OCI-LY7 (cell line): Measurements from ENCODE around the gene FAM3D.

Source experiments
- CTCF ChIP-seq: fragments of 200-600 bp; sonication (generic); conservative IDR thresholded peaks from 2 replicates; pipeline ENCODE4 v1.5.1; 2014; ENCODE audit warnings: mild to moderate bottlenecking, antibody characterized with exemption, low read length, moderate library complexity, mixed read lengths
- EZH2phosphoT487 ChIP-seq: fragments of 200-600 bp; sonication (generic); IDR thresholded peaks from 2 replicates; pipeline ENCODE4 v1.6.1; 2018; ENCODE audit warnings: low read depth, borderline replicate concordance, mild to moderate bottlenecking, mixed run types, antibody characterized with exemption, low read length, moderate library complexity, mixed read lengths

- TF ChIP-seq EZH2phosphoT487 = no peak
- no peak for TF ChIP-seq CTCF
These were observed 63.0 kb downstream of the FAM3D start for GRCh38 chr3:58603606-58604005.
